GM12878 (cell line): ENCODE data around the gene VWA3B.

Experiments
- ESRRA ChIP-seq: IDR thresholded peaks from 2 replicates; pipeline ENCODE4 v1.6.1; 2012; ENCODE audit warnings: mild to moderate bottlenecking, low read length, improper control_type of control experiment
- EZH2 ChIP-seq: IDR thresholded peaks from 2 replicates; pipeline ENCODE4 v1.6.1; 2012; ENCODE audit warnings: low read depth, mild to moderate bottlenecking, control low read depth, inconsistent platforms, low read length, borderline replicate concordance; ENCODE audit not compliant: control insufficient read depth
- POLR2A ChIP-seq: IDR thresholded peaks from 2 replicates; pipeline ENCODE4 v1.6.1; 2011; ENCODE audit warnings: low read depth, mild to moderate bottlenecking, low read length
- ZNF207 ChIP-seq: fragments of 450-650 bp; IDR thresholded peaks from 2 replicates; pipeline ENCODE4 v1.6.1; 2014; ENCODE audit warnings: antibody characterized with exemption, mild to moderate bottlenecking, borderline replicate concordance
- TF ChIP-seq, protein P1 (sequence below), 3 experiments: IDR thresholded peaks in 2 of 3; conservative IDR thresholded peaks in 1 of 3; 2 replicates each; pipeline ENCODE4 v1.5.1; 2011; ENCODE audit warnings: low read depth in 3 of 3, low read length in 3 of 3, mild to moderate bottlenecking in 3 of 3, control low read depth in 2 of 3, moderate library complexity in 2 of 3, inconsistent platforms in 1 of 3, mixed read lengths in 1 of 3; ENCODE audit not compliant: control insufficient read depth in 2 of 3, insufficient read depth in 1 of 3; ENCODE audit errors: extremely low read depth in 1 of 3

DNA sequence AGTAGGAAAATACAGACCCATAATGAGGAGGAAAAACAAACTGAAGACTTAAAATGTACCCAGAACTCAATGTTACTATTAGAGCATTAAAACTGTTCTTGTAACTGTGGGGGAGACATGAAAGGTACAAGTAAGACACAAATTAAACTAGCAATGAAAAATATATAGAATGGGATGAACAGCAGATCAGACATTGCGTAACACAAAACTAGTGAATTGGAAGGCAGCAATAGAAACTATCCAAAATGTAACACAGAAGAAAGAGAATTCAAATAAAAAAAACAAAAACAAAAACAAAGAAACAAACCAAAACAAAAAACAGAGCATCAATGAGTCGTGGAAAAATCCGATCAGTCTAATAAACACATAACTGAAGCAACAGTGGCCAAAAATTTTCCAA, 132.2 kb downstream of the VWA3B start:
- no peak for TF ChIP-seq ZNF207
- TF ChIP-seq EZH2: no peak
- TF ChIP-seq, protein P1, sequence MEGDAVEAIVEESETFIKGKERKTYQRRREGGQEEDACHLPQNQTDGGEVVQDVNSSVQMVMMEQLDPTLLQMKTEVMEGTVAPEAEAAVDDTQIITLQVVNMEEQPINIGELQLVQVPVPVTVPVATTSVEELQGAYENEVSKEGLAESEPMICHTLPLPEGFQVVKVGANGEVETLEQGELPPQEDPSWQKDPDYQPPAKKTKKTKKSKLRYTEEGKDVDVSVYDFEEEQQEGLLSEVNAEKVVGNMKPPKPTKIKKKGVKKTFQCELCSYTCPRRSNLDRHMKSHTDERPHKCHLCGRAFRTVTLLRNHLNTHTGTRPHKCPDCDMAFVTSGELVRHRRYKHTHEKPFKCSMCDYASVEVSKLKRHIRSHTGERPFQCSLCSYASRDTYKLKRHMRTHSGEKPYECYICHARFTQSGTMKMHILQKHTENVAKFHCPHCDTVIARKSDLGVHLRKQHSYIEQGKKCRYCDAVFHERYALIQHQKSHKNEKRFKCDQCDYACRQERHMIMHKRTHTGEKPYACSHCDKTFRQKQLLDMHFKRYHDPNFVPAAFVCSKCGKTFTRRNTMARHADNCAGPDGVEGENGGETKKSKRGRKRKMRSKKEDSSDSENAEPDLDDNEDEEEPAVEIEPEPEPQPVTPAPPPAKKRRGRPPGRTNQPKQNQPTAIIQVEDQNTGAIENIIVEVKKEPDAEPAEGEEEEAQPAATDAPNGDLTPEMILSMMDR (IDR thresholded peaks at IDR 0.05 in 2 of 3, conservative IDR thresholded peaks at IDR 0.05 in 1 of 3; ENCODE audit: control insufficient read depth in 2 of 3, extremely low read depth in 1 of 3, insufficient read depth in 1 of 3, low read depth in 3 of 3, low read length in 3 of 3): no peak
- TF ChIP-seq POLR2A: no peak
- TF ChIP-seq ESRRA: no peak
